ENCODE measurements around the gene LIPC. TPM values are rescaled to one million over a fixed set of nuclear protein-coding genes. Genes with fewer than 3 reads are reported as not detected.
A peak's percentile ranks its signal among the peaks of the same experiment; 100 is the strongest.

Gene LIPC
- total and polyA plus RNA-seq, 7 donors = 0.36 to 3.0 (median 0.83) TPM; not detected in 2

DNA sequence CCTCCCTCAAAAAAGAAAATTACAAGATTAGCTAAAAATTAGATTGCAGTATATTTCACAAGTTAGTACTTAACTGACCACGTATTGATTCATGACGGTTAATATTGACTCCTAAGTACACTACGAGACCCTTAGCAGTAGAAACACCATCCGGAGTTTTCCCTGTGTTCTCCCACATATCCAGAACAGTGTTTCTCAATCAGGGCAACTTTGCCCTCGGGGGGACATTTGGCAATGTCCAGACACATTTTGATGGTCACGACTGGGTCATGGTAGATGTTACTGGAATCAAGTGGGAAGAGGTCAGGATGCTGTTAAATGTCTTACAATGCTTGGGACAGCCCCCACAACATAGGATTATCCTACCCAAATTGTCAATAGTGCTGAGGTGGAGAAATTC, 40.7 kb upstream of the LIPC start:
- Histone ChIP-seq H3K4me3 (no peak overlapping the region), H3K9me3 (no peaks in the 10 kb centered on the region), H3K27ac (no peak overlapping the region), H3K36me3 (no peaks in the 10 kb centered on the region), H3K27me3 (no peaks in the 10 kb centered on the region), H3K4me1 (peaks cover 0 to 3% (median 0%) of the 10 kb centered on the region in 4 donors)
- intact Hi-C loops (cut with DNase I) = no loop called here
- DNase-seq = no peak
- TF ChIP-seq EP300 (IDR thresholded peaks at IDR 0.05) (no peak), POLR2A (IDR thresholded peaks at IDR 0.05) (no peak), POLR2AphosphoS5 (IDR thresholded peaks at IDR 0.05) (no peak)
- TF ChIP-seq, protein P1, sequence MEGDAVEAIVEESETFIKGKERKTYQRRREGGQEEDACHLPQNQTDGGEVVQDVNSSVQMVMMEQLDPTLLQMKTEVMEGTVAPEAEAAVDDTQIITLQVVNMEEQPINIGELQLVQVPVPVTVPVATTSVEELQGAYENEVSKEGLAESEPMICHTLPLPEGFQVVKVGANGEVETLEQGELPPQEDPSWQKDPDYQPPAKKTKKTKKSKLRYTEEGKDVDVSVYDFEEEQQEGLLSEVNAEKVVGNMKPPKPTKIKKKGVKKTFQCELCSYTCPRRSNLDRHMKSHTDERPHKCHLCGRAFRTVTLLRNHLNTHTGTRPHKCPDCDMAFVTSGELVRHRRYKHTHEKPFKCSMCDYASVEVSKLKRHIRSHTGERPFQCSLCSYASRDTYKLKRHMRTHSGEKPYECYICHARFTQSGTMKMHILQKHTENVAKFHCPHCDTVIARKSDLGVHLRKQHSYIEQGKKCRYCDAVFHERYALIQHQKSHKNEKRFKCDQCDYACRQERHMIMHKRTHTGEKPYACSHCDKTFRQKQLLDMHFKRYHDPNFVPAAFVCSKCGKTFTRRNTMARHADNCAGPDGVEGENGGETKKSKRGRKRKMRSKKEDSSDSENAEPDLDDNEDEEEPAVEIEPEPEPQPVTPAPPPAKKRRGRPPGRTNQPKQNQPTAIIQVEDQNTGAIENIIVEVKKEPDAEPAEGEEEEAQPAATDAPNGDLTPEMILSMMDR (IDR thresholded peaks at IDR 0.05) = no peak
- 95 to 96% methylated on average over 6 of the region's 6 CpGs for WGBS, 2 donors

DNA sequence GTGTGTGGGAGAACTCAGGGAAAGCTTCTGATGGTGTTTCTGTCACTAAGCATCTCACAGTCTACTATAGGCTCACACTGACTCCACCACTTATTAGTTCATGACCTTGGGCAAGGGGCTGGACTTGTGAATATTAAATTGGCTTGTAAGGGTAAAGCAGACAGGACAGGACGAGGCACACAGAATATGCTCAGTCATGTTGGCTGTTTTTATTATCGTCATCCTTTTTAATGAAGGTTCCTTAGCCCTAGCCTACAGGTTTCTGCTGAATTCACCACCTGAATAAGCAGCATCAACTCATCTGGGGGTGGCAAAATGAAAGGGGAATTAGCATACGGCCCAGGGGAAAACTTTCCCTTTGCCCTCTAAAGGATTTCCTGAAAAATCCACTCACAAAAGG, 39.6 kb upstream of the LIPC start:
- no peak for TF ChIP-seq POLR2A (IDR thresholded peaks at IDR 0.05)
- TF ChIP-seq, protein P1 (IDR thresholded peaks at IDR 0.05) = no peak
- TF ChIP-seq POLR2AphosphoS5 (IDR thresholded peaks at IDR 0.05) = no peak
- no peak for TF ChIP-seq EP300 (IDR thresholded peaks at IDR 0.05)
- H3K27ac ChIP-seq = no peak overlapping the region
- H3K27me3 ChIP-seq = no peaks in the 10 kb centered on the region
- H3K36me3 ChIP-seq = no peaks in the 10 kb centered on the region
- no peaks in the 10 kb centered on the region for H3K9me3 ChIP-seq
- WGBS, 2 donors = 59 to 79% methylated on average over 3 of the region's 3 CpGs
- peaks cover 0 to 3% (median 0%) of the 10 kb centered on the region in 4 donors for H3K4me1 ChIP-seq
- DNase-seq = no peak
- intact Hi-C loops (cut with DNase I) = no loop called here
- H3K4me3 ChIP-seq = no peak overlapping the region

DNA sequence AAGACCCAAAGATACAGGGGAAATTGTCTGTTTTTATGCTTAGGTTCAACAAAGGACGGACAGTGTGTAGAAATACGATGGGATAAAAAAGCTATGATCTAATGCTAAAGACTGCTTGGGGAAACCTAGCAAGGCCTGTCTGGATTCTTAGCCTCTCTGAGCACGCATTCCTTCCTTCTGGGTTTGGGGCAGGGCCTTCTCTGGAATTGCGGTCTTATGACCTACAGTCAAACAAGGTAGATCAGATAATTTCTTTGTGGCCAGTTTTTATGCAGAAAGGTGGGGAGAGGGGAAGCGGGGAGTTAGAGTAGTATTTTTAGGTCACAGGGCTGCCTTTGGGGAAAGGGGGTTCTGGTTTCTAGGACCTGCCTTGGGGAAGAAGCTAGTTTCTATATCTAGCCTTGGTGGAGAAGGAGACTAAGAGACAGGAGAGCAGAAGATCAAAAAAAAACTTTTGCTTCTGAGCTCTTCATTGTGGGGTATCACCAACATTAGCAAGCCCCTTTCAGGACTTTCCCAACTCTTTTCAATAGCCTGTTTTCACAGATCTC, 39.1 kb upstream of the LIPC start:
- Histone ChIP-seq H3K27ac (peak overlapping the region in 1 of 4 donors; percentile 1), H3K9me3 (no peaks in the 10 kb centered on the region), H3K36me3 (no peaks in the 10 kb centered on the region), H3K4me1 (peaks cover 0 to 3% (median 0%) of the 10 kb centered on the region in 4 donors), H3K4me3 (no peak overlapping the region), H3K27me3 (no peaks in the 10 kb centered on the region)
- intact Hi-C loops (cut with DNase I) = no loop called here
- no peak for DNase-seq
- 24 to 73% methylated on average over 5 of the region's 5 CpGs for WGBS, 2 donors
- TF ChIP-seq EP300 (IDR thresholded peaks at IDR 0.05) (no peak), POLR2A (IDR thresholded peaks at IDR 0.05) (no peak), POLR2AphosphoS5 (IDR thresholded peaks at IDR 0.05) (no peak)
- TF ChIP-seq, protein P1 (IDR thresholded peaks at IDR 0.05) = no peak

DNA sequence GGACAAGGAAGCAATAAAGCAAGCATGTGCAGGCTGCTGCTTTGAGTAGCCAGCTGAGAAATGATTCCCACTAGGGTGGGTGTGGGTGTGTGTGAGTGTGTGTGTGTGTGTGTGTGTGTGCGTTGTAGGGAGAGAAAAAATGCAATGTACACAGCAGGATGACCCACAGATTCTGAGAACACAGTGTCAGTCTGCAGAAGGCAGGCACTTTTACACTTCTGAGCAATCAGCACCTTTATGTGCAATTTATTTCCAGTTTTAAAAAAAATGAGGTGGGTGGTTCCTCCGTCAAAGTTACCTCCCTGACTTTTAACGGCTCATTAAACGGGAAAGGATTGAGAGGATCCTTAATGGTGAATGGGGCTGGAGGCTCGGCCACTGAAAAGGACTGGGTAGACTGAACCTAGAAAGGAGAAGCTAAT, 38.5 kb upstream of the LIPC start:
- Histone ChIP-seq H3K4me3 (no peak overlapping the region), H3K27me3 (no peaks in the 10 kb centered on the region), H3K4me1 (peaks cover 0 to 3% (median 0%) of the 10 kb centered on the region in 4 donors), H3K27ac (no peak overlapping the region), H3K9me3 (no peaks in the 10 kb centered on the region), H3K36me3 (no peaks in the 10 kb centered on the region)
- DNase-seq = no peak
- 16 to 61% methylated on average over 5 of the region's 5 CpGs for WGBS, 2 donors
- intact Hi-C loops (cut with DNase I) = no loop called here
- TF ChIP-seq, protein P1 (IDR thresholded peaks at IDR 0.05) = no peak
- no peak for TF ChIP-seq POLR2AphosphoS5 (IDR thresholded peaks at IDR 0.05)
- no peak for TF ChIP-seq EP300 (IDR thresholded peaks at IDR 0.05)
- TF ChIP-seq POLR2A (IDR thresholded peaks at IDR 0.05) = no peak

DNA sequence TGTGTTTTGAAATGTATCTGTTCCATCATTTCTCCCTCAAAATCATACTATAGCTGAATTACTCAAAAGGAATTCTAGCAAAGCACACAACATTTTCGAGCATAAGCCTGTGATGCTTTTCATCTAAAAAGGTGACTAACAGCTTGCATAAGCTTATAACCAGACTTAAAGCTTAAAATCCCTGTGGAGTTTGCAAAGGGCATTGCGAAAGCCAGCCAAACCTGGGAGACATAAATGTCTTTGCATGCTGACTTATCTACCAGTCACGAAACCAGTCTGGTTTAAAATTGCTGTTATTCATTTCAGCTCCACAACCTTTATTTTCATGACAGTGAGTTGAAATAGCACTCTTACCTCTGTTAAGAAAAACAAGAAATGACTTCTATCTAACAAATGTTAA, 35.6 kb upstream of the LIPC start:
- no peak for TF ChIP-seq EP300 (IDR thresholded peaks at IDR 0.05)
- no peak for TF ChIP-seq POLR2A (IDR thresholded peaks at IDR 0.05)
- no peak for TF ChIP-seq POLR2AphosphoS5 (IDR thresholded peaks at IDR 0.05)
- TF ChIP-seq, protein P1 (IDR thresholded peaks at IDR 0.05) = no peak
- Histone ChIP-seq H3K36me3 (no peaks in the 10 kb centered on the region), H3K4me3 (no peak overlapping the region), H3K27ac (no peak overlapping the region), H3K9me3 (no peaks in the 10 kb centered on the region), H3K4me1 (peaks cover 0 to 3% (median 0%) of the 10 kb centered on the region in 4 donors), H3K27me3 (no peaks in the 10 kb centered on the region)
- intact Hi-C loops (cut with DNase I) = no loop called here
- 62 to 86% methylated on average over 3 of the region's 3 CpGs for WGBS, 2 donors
- no peak for DNase-seq

Measured in sigmoid colon (tissue), 7 donors.